ENCODE results near the gene KIR3DL1. TPM values are rescaled to one million over a fixed set of nuclear protein-coding genes. Genes with fewer than 3 reads are reported as not detected.
"Not testable (repeated sequence)": the region's sequence is repeated elsewhere in the genome, so short reads cannot be mapped to it uniquely, and the experiment has no call there.

KIR3DL1 gene
- not detected in 2 replicates for polyA plus RNA-seq (2011; rRNA removed)
- not detected in 2 replicates for polyA plus RNA-seq (2012; cell fraction: cytosol; rRNA removed)
- polyA plus RNA-seq (2012; cell fraction: nucleus; rRNA removed) = not detected in 2 replicates
- polyA plus RNA-seq (2017; fragmentation: RNase III; extraction: RNeasy Plus Mini Kit Qiagen cat#74134 plus additional on column Dnase treatment) = not detected in 3 replicates
- not detected in 2 replicates for polyA minus RNA-seq (2011; rRNA and poly(A)+ RNA removed)

DNA sequence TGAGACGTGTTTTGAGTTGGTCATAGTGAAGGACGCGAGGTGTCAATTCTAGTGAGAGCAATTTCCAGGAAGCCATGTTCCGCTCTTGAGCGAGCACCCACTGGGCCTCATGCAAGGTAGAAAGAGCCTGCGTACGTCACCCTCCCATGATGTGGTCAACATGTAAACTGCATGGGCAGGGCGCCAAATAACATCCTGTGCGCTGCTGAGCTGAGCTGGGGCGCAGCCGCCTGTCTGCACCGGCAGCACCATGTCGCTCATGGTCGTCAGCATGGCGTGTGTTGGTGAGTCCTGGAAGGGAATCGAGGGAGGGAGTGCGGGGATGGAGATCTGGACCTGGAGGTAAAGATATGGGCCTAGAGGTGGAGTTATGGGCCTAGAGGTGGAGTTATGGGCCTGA, at the start of gene KIR3DL1:
KIR3DL1 (plus strand) TSS at position 218 of the 400 bp plus-strand sequence.
- FAIRE-seq; ATAC-seq; H3K4me1 ChIP-seq; DNase-seq (ENCODE audit: low read depth in 1 of 2, low spot score in 1 of 2); CTCF ChIA-PET; H3K9me3 ChIP-seq; POLR2A ChIA-PET; H3K4me2 ChIP-seq; H3K27ac ChIP-seq; H3K4me3 ChIP-seq: not testable (repeated sequence)
- 63% methylated on average over 15 of the region's 17 CpGs for WGBS (ENCODE audit: missing lambda C conversion rate)

DNA sequence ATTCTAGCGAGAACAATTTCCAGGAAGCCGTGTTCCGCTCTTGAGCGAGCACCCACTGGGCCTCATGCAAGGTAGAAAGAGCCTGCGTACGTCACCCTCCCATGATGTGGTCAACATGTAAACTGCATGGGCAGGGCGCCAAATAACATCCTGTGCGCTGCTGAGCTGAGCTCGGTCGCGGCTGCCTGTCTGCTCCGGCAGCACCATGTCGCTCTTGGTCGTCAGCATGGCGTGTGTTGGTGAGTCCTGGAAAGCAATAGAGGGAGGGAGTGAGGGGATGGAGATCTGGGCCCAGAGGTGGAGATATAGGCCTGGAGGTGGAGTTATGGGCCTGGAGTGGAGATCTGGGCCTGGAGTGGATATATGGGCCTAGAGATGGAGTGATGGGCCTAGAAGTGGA, 46.6 kb upstream of the KIR3DL1 start, which contains the start of gene KIR2DL1:
KIR2DL1 (plus strand) TSS at position 148 of the 400 bp plus-strand sequence; CDS start at position 206, 58 bp downstream.
- H3K4me2 ChIP-seq; ATAC-seq; H3K9me3 ChIP-seq; H3K27ac ChIP-seq; CTCF ChIA-PET; POLR2A ChIA-PET; DNase-seq (ENCODE audit: low read depth in 1 of 2, low spot score in 1 of 2); H3K4me3 ChIP-seq; FAIRE-seq; H3K4me1 ChIP-seq: not testable (repeated sequence)
- 84% methylated on average over 15 of the region's 15 CpGs for WGBS (ENCODE audit: missing lambda C conversion rate)

GRCh38 chr19:54770511-54770910, 45.8 kb upstream of the KIR3DL1 start:
- H3K4me1 ChIP-seq; POLR2A ChIA-PET; H3K27ac ChIP-seq; DNase-seq (ENCODE audit: low read depth in 1 of 2, low spot score in 1 of 2); FAIRE-seq; H3K9me3 ChIP-seq; H3K4me3 ChIP-seq; ATAC-seq; H3K4me2 ChIP-seq; CTCF ChIA-PET: not testable (repeated sequence)
- 26% methylated on average over 4 of the region's 4 CpGs for WGBS (ENCODE audit: missing lambda C conversion rate)

- FAIRE-seq, ATAC-seq, H3K4me1 ChIP-seq, H3K4me3 ChIP-seq, H3K9me3 ChIP-seq, CTCF ChIA-PET, POLR2A ChIA-PET, H3K27ac ChIP-seq, H3K4me2 ChIP-seq: not testable (repeated sequence)
- WGBS (ENCODE audit: missing lambda C conversion rate) = 5% methylated on average over 12 of the region's 15 CpGs
- DNase-seq (ENCODE audit: low read depth in 1 of 2, low spot score in 1 of 2) = peak in 1 of 2 experiments; percentile 9
These were observed 45.0 kb upstream of the KIR3DL1 start for GRCh38 chr19:54771018-54771960.

DNA sequence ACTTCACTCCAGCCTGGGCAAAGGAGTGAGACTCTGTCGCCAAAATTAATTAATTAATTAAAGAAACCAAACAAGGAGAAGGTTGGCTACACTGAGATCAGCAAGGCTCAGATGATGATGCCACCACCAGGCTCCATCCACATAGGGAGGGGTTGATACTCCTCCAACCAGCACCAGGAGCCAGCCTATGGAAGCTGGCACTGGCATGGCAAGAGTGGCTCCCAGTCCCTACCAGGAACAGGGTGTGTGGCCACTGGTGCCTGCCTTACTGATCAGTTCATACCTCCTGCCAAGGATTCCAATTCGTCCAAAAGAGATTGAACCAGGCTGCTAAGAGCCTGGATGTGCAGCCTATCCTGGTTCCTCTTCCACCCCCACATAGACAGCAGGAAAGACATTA, 43.6 kb upstream of the KIR3DL1 start:
- WGBS (ENCODE audit: missing lambda C conversion rate) = 6% methylated on average over 2 of the region's 2 CpGs
- ATAC-seq; DNase-seq (ENCODE audit: low read depth in 1 of 2, low spot score in 1 of 2); H3K27ac ChIP-seq; CTCF ChIA-PET; FAIRE-seq; H3K4me2 ChIP-seq; H3K4me1 ChIP-seq; H3K4me3 ChIP-seq; H3K9me3 ChIP-seq; POLR2A ChIA-PET: not testable (repeated sequence)

DNA sequence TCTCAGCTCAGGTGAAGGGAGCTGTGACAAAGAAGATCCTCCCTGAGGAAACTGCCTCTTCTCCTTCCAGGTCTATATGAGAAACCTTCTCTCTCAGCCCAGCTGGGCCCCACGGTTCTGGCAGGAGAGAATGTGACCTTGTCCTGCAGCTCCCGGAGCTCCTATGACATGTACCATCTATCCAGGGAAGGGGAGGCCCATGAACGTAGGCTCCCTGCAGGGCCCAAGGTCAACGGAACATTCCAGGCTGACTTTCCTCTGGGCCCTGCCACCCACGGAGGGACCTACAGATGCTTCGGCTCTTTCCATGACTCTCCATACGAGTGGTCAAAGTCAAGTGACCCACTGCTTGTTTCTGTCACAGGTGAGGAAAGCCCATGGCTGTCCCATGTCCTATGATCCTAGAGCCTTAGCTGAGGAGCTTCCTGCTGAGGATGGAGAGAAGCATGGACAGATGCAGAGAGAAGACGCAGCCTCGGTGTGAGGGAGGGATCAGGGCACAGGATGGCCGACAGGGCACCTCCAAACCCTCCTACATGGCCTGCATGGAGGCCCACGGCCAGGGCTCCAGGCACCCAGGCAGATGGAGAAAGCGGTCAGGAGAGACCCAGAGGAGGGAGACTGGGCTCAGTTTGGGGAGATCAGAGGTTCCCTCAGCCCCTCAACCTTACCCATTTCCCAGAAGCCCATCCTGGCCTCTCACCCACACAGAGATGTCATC, 41.0 kb upstream of the KIR3DL1 start:
- POLR2A ChIA-PET; FAIRE-seq; H3K27ac ChIP-seq; CTCF ChIA-PET; H3K4me1 ChIP-seq; H3K4me2 ChIP-seq; H3K9me3 ChIP-seq; DNase-seq (ENCODE audit: low read depth in 1 of 2, low spot score in 1 of 2); H3K4me3 ChIP-seq; ATAC-seq: not testable (repeated sequence)
- 8% methylated on average over 12 of the region's 12 CpGs for WGBS (ENCODE audit: missing lambda C conversion rate)

DNA sequence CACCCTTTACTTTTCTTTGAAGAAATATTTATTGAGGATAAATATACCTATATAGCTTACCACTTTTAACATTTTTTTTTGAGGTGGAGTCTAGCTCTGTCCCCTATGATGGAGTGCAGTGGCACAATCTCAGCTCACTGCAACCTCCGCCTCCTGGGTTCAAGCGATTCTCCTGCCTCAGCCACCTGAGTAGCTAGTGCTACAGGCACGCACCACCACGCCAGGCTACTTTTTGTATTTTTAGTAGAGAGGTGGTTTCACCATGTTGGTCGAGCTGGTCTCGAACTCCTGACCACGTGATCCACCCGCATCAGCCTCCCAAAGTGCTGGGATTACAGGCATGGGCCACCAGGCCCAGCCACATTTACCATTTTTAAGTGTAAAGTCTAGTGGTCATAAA, 40.4 kb upstream of the KIR3DL1 start:
- WGBS (ENCODE audit: missing lambda C conversion rate) = 24% methylated on average over 8 of the region's 8 CpGs
- FAIRE-seq; H3K9me3 ChIP-seq; H3K4me2 ChIP-seq; H3K27ac ChIP-seq; H3K4me1 ChIP-seq; CTCF ChIA-PET; DNase-seq (ENCODE audit: low read depth in 1 of 2, low spot score in 1 of 2); POLR2A ChIA-PET; ATAC-seq; H3K4me3 ChIP-seq: not testable (repeated sequence)

DNA sequence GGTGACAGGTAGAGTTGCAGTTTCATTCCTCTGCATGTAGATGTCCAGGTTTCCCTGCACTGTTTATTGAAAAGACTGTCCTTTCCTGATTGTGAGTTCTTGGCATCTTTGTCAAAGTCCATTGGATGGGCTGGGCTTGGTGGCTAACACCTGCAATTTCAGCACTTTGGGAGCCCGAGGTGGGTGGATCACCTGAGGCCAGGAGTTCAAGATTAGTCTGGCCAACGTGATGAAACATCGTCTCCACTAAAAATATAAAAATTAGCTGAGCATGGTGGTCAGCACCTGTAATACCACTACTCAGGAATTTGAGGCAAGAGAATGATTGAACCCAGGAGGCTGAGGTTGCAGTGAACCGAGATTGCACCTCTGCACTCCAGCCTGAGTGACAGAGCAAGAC, 38.4 kb upstream of the KIR3DL1 start:
- H3K9me3 ChIP-seq; H3K4me3 ChIP-seq; FAIRE-seq; H3K4me2 ChIP-seq; DNase-seq (ENCODE audit: low read depth in 1 of 2, low spot score in 1 of 2); H3K4me1 ChIP-seq; ATAC-seq; POLR2A ChIA-PET; H3K27ac ChIP-seq; CTCF ChIA-PET: not testable (repeated sequence)
- 3% methylated on average over 4 of the region's 4 CpGs for WGBS (ENCODE audit: missing lambda C conversion rate)

GRCh38 chr19:54778896-54779295, 37.4 kb upstream of the KIR3DL1 start:
- H3K4me1 ChIP-seq; H3K4me2 ChIP-seq; FAIRE-seq; ATAC-seq; POLR2A ChIA-PET; H3K27ac ChIP-seq; H3K9me3 ChIP-seq; H3K4me3 ChIP-seq; DNase-seq (ENCODE audit: low read depth in 1 of 2, low spot score in 1 of 2); CTCF ChIA-PET: not testable (repeated sequence)
- WGBS (ENCODE audit: missing lambda C conversion rate) = 20% methylated on average over 7 of the region's 7 CpGs

GRCh38 chr19:54782916-54783315, 33.4 kb upstream of the KIR3DL1 start:
- POLR2A ChIA-PET; DNase-seq (ENCODE audit: low read depth in 1 of 2, low spot score in 1 of 2); H3K9me3 ChIP-seq; ATAC-seq; H3K27ac ChIP-seq; FAIRE-seq; H3K4me2 ChIP-seq; H3K4me1 ChIP-seq; CTCF ChIA-PET; H3K4me3 ChIP-seq: not testable (repeated sequence)
- 4% methylated on average over 4 of the region's 4 CpGs for WGBS (ENCODE audit: missing lambda C conversion rate)

DNA sequence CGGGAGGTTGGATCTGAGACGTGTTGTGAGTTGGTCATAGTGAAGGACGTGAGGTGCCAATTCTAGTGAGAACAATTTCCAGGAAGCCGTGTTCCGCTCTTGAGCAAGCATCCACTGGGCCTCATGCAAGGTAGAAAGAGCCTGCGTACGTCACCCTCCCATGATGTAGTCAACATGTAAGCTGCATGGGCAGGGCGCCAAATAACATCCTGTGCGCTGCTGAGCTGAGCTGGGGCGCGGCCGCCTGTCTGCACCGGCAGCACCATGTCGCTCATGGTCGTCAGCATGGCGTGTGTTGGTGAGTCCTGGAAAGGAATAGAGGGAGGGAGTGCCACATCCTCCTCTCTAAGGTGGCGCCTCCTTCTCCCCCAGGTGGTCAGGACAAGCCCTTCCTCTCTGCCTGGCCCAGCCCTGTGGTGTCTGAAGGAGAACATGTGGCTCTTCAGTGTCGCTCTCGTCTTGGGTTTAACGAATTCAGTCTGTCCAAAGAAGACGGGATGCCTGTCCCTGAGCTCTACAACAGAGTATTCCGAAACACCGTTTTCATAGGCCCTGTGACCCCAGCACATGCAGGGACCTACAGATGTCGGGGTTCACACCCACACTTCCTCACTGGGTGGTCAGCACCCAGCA, 30.1 kb upstream of the KIR3DL1 start:
- POLR2A ChIA-PET; H3K4me2 ChIP-seq; DNase-seq (ENCODE audit: low read depth in 1 of 2, low spot score in 1 of 2); H3K4me3 ChIP-seq; FAIRE-seq; H3K4me1 ChIP-seq; CTCF ChIA-PET; H3K9me3 ChIP-seq; ATAC-seq; H3K27ac ChIP-seq: not testable (repeated sequence)
- 37% methylated on average over 21 of the region's 24 CpGs for WGBS (ENCODE audit: missing lambda C conversion rate)
